ENCODE measurements around the gene GREM1.

Gene GREM1

GRCh38 chr15:32700501-32701150 lies 17.2 kb upstream of the GREM1 start:
- Histone ChIP-seq H3K9me2 (replicated peaks; ENCODE audit: low read depth, low read length) (no peaks in the 10 kb centered on the region), H2AFZ (ENCODE audit: low read length) (no peak overlapping the region), H3K9ac (ENCODE audit: low read depth, low read length, poor library complexity, severe bottlenecking) (no peak overlapping the region), H3F3A (ENCODE audit: low read depth) (no peaks in the 10 kb centered on the region), H4K20me1 (ENCODE audit: insufficient read depth, low read length, poor library complexity, severe bottlenecking) (no peaks in the 10 kb centered on the region), H3K4me3 (ENCODE audit: low read length, poor library complexity, severe bottlenecking) (no peak overlapping the region), H3K4me1 (ENCODE audit: insufficient read depth, low read length, poor library complexity, severe bottlenecking) (peaks cover 5% of the 10 kb centered on the region), H3K36me3 (ENCODE audit: insufficient read depth, low read length) (no peaks in the 10 kb centered on the region), H3K4me2 (ENCODE audit: low read depth, low read length, poor library complexity, severe bottlenecking) (no peak overlapping the region), H3K27me3 (ENCODE audit: insufficient read depth, low read length, poor library complexity, severe bottlenecking) (no peaks in the 10 kb centered on the region), H3K79me2 (ENCODE audit: insufficient read depth, low read length) (no peaks in the 10 kb centered on the region), H3K9me3 (ENCODE audit: insufficient read depth, low read depth, low read length) (no peaks in the 10 kb centered on the region)
- TF ChIP-seq, protein P1, sequence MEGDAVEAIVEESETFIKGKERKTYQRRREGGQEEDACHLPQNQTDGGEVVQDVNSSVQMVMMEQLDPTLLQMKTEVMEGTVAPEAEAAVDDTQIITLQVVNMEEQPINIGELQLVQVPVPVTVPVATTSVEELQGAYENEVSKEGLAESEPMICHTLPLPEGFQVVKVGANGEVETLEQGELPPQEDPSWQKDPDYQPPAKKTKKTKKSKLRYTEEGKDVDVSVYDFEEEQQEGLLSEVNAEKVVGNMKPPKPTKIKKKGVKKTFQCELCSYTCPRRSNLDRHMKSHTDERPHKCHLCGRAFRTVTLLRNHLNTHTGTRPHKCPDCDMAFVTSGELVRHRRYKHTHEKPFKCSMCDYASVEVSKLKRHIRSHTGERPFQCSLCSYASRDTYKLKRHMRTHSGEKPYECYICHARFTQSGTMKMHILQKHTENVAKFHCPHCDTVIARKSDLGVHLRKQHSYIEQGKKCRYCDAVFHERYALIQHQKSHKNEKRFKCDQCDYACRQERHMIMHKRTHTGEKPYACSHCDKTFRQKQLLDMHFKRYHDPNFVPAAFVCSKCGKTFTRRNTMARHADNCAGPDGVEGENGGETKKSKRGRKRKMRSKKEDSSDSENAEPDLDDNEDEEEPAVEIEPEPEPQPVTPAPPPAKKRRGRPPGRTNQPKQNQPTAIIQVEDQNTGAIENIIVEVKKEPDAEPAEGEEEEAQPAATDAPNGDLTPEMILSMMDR (conservative IDR thresholded peaks at IDR 0.05; ENCODE audit: low read length), result no peak
- TF ChIP-seq EZH2phosphoT487 (IDR thresholded peaks at IDR 0.05; ENCODE audit: borderline replicate concordance), result no peak

GRCh38 chr15:32701863-32702262 lies 15.9 kb upstream of the GREM1 start:
- H3K4me3 ChIP-seq (ENCODE audit: low read length, poor library complexity, severe bottlenecking), result no peak overlapping the region
- H3K79me2 ChIP-seq (ENCODE audit: insufficient read depth, low read length), result no peaks in the 10 kb centered on the region
- H3K36me3 ChIP-seq (ENCODE audit: insufficient read depth, low read length), result no peaks in the 10 kb centered on the region
- H3K9me2 ChIP-seq (replicated peaks; ENCODE audit: low read depth, low read length), result no peaks in the 10 kb centered on the region
- no peak for TF ChIP-seq EZH2phosphoT487 (IDR thresholded peaks at IDR 0.05; ENCODE audit: borderline replicate concordance)
- TF ChIP-seq, protein P1 (conservative IDR thresholded peaks at IDR 0.05; ENCODE audit: low read length), result no peak
- H3K9me3 ChIP-seq (ENCODE audit: insufficient read depth, low read depth, low read length), result no peaks in the 10 kb centered on the region
- peaks cover 5% of the 10 kb centered on the region for H3K4me1 ChIP-seq (ENCODE audit: insufficient read depth, low read length, poor library complexity, severe bottlenecking)
- no peak overlapping the region for H3K9ac ChIP-seq (ENCODE audit: low read depth, low read length, poor library complexity, severe bottlenecking)
- no peak overlapping the region for H2AFZ ChIP-seq (ENCODE audit: low read length)
- H3K4me2 ChIP-seq (ENCODE audit: low read depth, low read length, poor library complexity, severe bottlenecking), result no peak overlapping the region
- no peaks in the 10 kb centered on the region for H3K27me3 ChIP-seq (ENCODE audit: insufficient read depth, low read length, poor library complexity, severe bottlenecking)
- H3F3A ChIP-seq (ENCODE audit: low read depth), result no peaks in the 10 kb centered on the region
- no peaks in the 10 kb centered on the region for H4K20me1 ChIP-seq (ENCODE audit: insufficient read depth, low read length, poor library complexity, severe bottlenecking)

- Histone ChIP-seq H2AFZ (ENCODE audit: low read length) (no peak overlapping the region), H3K9ac (ENCODE audit: low read depth, low read length, poor library complexity, severe bottlenecking) (no peak overlapping the region), H3K4me1 (ENCODE audit: insufficient read depth, low read length, poor library complexity, severe bottlenecking) (peaks cover 5% of the 10 kb centered on the region), H3K4me2 (ENCODE audit: low read depth, low read length, poor library complexity, severe bottlenecking) (no peak overlapping the region), H4K20me1 (ENCODE audit: insufficient read depth, low read length, poor library complexity, severe bottlenecking) (no peaks in the 10 kb centered on the region), H3F3A (ENCODE audit: low read depth) (no peaks in the 10 kb centered on the region), H3K79me2 (ENCODE audit: insufficient read depth, low read length) (no peaks in the 10 kb centered on the region), H3K36me3 (ENCODE audit: insufficient read depth, low read length) (no peaks in the 10 kb centered on the region), H3K4me3 (ENCODE audit: low read length, poor library complexity, severe bottlenecking) (no peak overlapping the region), H3K9me3 (ENCODE audit: insufficient read depth, low read depth, low read length) (no peaks in the 10 kb centered on the region), H3K9me2 (replicated peaks; ENCODE audit: low read depth, low read length) (no peaks in the 10 kb centered on the region), H3K27me3 (ENCODE audit: insufficient read depth, low read length, poor library complexity, severe bottlenecking) (no peaks in the 10 kb centered on the region)
- TF ChIP-seq EZH2phosphoT487 (IDR thresholded peaks at IDR 0.05; ENCODE audit: borderline replicate concordance), result no peak
- TF ChIP-seq, protein P1 (conservative IDR thresholded peaks at IDR 0.05; ENCODE audit: low read length), result no peak
These were observed 13.3 kb upstream of the GREM1 start for GRCh38 chr15:32704395-32704981.

Data from Loucy (cell line).